ENCODE results near the gene HELQ.

Gene HELQ

GRCh38 chr4:83372931-83373330 lies 82.7 kb downstream of the HELQ start:
- no peak for DNase-seq (ENCODE audit: low spot score)

DNA sequence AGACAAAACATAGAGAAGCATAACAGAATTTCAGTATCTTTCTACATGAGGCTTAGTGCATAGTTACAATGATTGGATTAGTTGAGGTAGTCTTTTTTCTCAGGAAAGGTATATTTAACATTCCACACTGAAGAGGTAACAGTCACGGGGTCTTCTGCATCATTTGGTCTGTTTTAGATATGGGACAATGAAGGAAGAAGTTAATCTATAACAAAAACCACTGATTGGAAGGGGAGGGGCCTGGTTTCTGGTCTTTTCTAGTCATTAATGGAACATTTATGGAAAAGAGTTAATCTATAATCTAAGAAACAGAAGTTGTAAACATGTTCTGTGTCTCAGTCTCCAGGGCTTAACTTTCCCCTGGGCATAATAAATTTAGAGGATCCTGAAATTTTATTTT lies 83.7 kb downstream of the HELQ start:
- no peak for DNase-seq (ENCODE audit: low spot score)

- no peak for DNase-seq (ENCODE audit: low spot score)
Observed at GRCh38 chr4:83371235-83371634, 84.4 kb downstream of the HELQ start.

GRCh38 chr4:83370640-83370906 lies 85.0 kb downstream of the HELQ start:
- no peak for DNase-seq (ENCODE audit: low spot score)

DNA sequence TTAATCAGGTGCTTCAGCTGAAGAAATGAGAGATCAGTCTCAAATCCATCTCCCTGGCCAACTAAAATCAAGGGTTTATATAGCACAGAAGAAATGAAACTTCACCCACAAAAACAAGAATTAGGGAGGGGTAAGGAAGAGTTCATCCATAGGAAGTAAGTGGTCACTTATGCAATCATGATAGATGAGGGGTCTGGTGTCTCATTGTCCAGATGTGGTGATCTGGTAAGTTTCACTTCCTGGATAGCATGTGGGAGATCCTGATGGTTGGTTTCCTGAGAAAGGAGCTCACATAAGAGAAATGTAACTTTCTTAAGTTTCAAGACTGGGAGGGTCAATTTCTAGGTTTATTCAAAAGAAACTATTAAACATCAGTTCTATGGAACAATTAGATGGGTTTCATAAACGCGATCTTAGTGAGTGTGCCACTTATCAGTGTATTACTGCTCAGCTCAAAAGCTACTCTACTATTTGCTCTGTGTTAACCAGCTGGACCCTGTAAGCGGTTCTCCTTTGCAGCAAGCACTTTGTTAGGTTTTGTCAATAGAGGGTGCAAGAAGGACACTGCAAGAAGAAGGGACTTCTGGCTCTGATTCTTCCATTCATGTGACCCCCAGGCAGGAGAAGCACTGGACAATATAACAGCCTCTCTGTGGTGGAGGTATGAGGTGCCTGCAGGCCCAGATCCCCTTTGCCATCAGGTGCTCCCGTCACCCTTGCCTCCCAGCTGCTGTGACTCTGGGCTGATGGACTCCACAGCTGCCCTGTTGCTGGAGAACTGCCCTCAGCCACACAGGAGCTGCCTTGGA lies 85.6 kb downstream of the HELQ start:
- no peak for DNase-seq (ENCODE audit: low spot score)

DNA sequence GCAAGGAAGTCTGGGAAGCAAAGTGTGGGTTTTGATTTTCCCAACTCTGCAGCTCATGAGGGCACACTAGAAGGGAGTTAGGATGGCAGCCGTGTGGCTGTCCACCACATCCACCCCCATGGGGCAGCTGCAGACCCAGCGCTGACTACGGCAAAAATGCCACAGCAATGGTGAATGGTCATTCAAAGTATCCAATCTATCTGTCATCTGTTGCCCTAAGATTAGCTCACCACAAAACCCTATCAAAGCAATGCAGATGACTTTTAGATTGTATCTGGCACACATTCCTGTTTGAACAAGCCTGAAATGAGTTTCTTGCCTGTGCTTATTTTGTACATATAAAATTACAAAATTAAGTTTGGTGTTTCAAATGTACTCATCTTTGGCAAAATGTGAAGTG lies 91.3 kb downstream of the HELQ start:
- DNase-seq (ENCODE audit: low spot score): no peak

- DNase-seq (ENCODE audit: low spot score): no peak
Observed at GRCh38 chr4:83362492-83363329, 92.9 kb downstream of the HELQ start.

- DNase-seq (ENCODE audit: low spot score): no peak
Observed at GRCh38 chr4:83361416-83362103, 94.1 kb downstream of the HELQ start.

DNA sequence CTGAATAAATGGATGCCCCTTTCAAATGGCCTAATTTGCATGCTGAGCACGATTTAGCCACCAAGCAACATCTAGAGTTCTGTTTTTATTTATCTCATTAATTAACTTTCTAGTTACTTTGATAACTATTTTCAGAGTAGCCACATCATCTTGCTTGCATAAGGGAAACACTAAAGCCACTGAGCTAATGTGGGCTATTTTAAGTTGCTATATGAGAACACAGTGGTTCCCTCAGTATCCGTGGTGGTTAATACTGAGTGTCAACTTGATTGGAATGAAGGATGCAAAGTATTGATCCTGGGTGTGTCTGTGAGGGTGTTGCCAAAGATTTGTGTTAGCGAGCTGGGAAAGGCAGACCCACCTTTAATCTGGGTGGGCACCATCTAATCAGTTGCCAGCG lies 95.6 kb downstream of the HELQ start:
- no peak for DNase-seq (ENCODE audit: low spot score)

- DNase-seq (ENCODE audit: low spot score): no peak
Observed at GRCh38 chr4:83358410-83358809, 97.2 kb downstream of the HELQ start.
